IMR-90 (cell line): ENCODE results near the gene ITGAE. TPM values are rescaled to one million over a fixed set of nuclear protein-coding genes. Genes with fewer than 3 reads are reported as not detected.

Source experiments
- ATAC-seq: fragments of 200-7000 bp; cut with Tn5 transposase; 2 replicates; pipeline ENCODE4 v1.9.1; 2020; ENCODE audit warnings: low read depth, mild to moderate bottlenecking, moderate library complexity
- BruUV-seq: library from RNA; stranded (reverse); fragments of 400-500 nt; replicated peaks from 2 replicates; lab custom pipeline; 2021; lab: Mats Ljungman, UMichigan
- CTCF ChIA-PET: fragments of 300-600 bp; formaldehyde crosslinking; extraction: SDS; loops from one replicate; lab custom pipeline; 2021; ENCODE audit warnings: antibody characterized with exemption; lab: Yijun Ruan, JAX
- POLR2A ChIA-PET: fragments of 300-600 bp; sonication (Branson Sonifier 250); formaldehyde crosslinking; loops from one replicate; lab custom pipeline; 2022; ENCODE audit warnings: antibody characterized with exemption; ENCODE audit not compliant: unreplicated experiment; lab: Charles Lee
- DNase-seq: peaks from one replicate; pipeline ENCODE4 v3.0.0; 2013
- H2AFZ ChIP-seq: replicated peaks from 2 replicates; pipeline ENCODE3; 2013; ENCODE audit warnings: low read length, mild to moderate bottlenecking; ENCODE audit not compliant: poor library complexity
- H2AK5ac ChIP-seq: 2 replicates; pipeline ENCODE4 v1.6.1; 2013; ENCODE audit warnings: low read depth, low read length, inconsistent platforms
- H2AK9ac ChIP-seq: replicated peaks from 2 replicates; pipeline ENCODE3; 2013; ENCODE audit warnings: mild to moderate bottlenecking, low read depth, low read length, moderate library complexity; ENCODE audit not compliant: poor library complexity
- H2BK120ac ChIP-seq: 2 replicates; pipeline ENCODE4 v1.6.1; 2013; ENCODE audit warnings: low read depth, low read length, inconsistent platforms
- H2BK15ac ChIP-seq: 3 replicates; pipeline ENCODE4 v1.6.1; 2013; ENCODE audit warnings: low read depth, low read length, inconsistent platforms
- H2BK20ac ChIP-seq: 2 replicates; pipeline ENCODE4 v1.6.1; 2013; ENCODE audit warnings: low read depth, mild to moderate bottlenecking, inconsistent platforms, low read length, moderate library complexity
- H2BK5ac ChIP-seq: 2 replicates; pipeline ENCODE4 v1.6.1; 2013; ENCODE audit warnings: mild to moderate bottlenecking, low read depth, low read length, inconsistent platforms; ENCODE audit not compliant: poor library complexity, severe bottlenecking
- H3K14ac ChIP-seq: replicated peaks from 2 replicates; pipeline ENCODE4 v1.6.1; 2013; ENCODE audit warnings: low read depth, low read length, inconsistent platforms
- H3K18ac ChIP-seq: 2 replicates; pipeline ENCODE4 v1.6.1; 2013; ENCODE audit warnings: low read depth, low read length, control low read depth
- H3K23ac ChIP-seq: 2 replicates; pipeline ENCODE4 v1.6.1; 2013; ENCODE audit warnings: low read depth, low read length, inconsistent platforms
- H3K27ac ChIP-seq: 2 replicates; pipeline ENCODE4 v1.5.1; 2013; ENCODE audit warnings: mild to moderate bottlenecking, control low read depth, low read length; ENCODE audit not compliant: insufficient read depth
- H3K27me3 ChIP-seq: 2 replicates; pipeline ENCODE4 v1.6.1; 2013; ENCODE audit warnings: low read length; ENCODE audit not compliant: control insufficient read depth, insufficient read depth
- H3K36me3 ChIP-seq: 2 replicates; pipeline ENCODE4 v1.6.1; 2013; ENCODE audit warnings: low read length, mixed read lengths; ENCODE audit not compliant: control insufficient read depth, insufficient read depth
- H3K4ac ChIP-seq: 2 replicates; pipeline ENCODE4 v1.6.1; 2013; ENCODE audit warnings: low read depth, low read length, inconsistent platforms
- H3K4me1 ChIP-seq: 2 replicates; pipeline ENCODE4 v1.6.1; 2013; ENCODE audit warnings: low read length, mixed read lengths; ENCODE audit not compliant: control insufficient read depth, insufficient read depth
- H3K4me2 ChIP-seq: 2 replicates; pipeline ENCODE4 v1.6.1; 2013; ENCODE audit warnings: low read depth, mild to moderate bottlenecking, control low read depth, low read length, moderate library complexity
- H3K4me3 ChIP-seq: 2 replicates; pipeline ENCODE4 v1.5.1; 2013; ENCODE audit warnings: low read depth, mild to moderate bottlenecking, control low read depth, low read length, moderate library complexity; ENCODE audit not compliant: insufficient read depth
- H3K56ac ChIP-seq: 2 replicates; pipeline ENCODE4 v1.6.1; 2013; ENCODE audit warnings: low read length, inconsistent platforms; ENCODE audit not compliant: insufficient read depth; ENCODE audit errors: extremely low read depth
- H3K79me1 ChIP-seq, 2 experiments: 2 replicates each; pipeline ENCODE4 v1.6.1; 2013; ENCODE audit warnings: low read length in 2 of 2, inconsistent platforms in 1 of 2, low read depth in 1 of 2
- H3K9ac ChIP-seq: 2 replicates; pipeline ENCODE4 v1.6.1; 2013; ENCODE audit warnings: low read depth, low read length, control low read depth
- H3K9me1 ChIP-seq: 2 replicates; pipeline ENCODE4 v1.6.1; 2013; ENCODE audit warnings: low read length, inconsistent platforms; ENCODE audit not compliant: insufficient read depth
- H3K9me3 ChIP-seq: 2 replicates; pipeline ENCODE4 v1.6.1; 2013; ENCODE audit warnings: low read length; ENCODE audit not compliant: control insufficient read depth, insufficient read depth
- H4K20me1 ChIP-seq: 2 replicates; pipeline ENCODE4 v1.6.1; 2013; ENCODE audit warnings: low read length, inconsistent platforms; ENCODE audit not compliant: insufficient read depth
- H4K5ac ChIP-seq: 2 replicates; pipeline ENCODE4 v1.6.1; 2013; ENCODE audit warnings: mild to moderate bottlenecking, low read depth, low read length, control low read depth
- H4K8ac ChIP-seq, 2 experiments: 2 replicates each; pipeline ENCODE4 v1.6.1; 2013; ENCODE audit warnings: low read depth in 2 of 2, low read length in 2 of 2, control low read depth in 1 of 2, inconsistent platforms in 1 of 2
- H4K91ac ChIP-seq: 2 replicates; pipeline ENCODE4 v1.6.1; 2013; ENCODE audit warnings: low read depth, low read length, inconsistent platforms; ENCODE audit not compliant: insufficient read depth
- BHLHE40 ChIP-seq: fragments of 150-350 bp; IDR thresholded peaks from 2 replicates; pipeline ENCODE4 v1.6.1; 2016; ENCODE audit warnings: mild to moderate bottlenecking, low read depth, low read length
- CEBPB ChIP-seq: IDR thresholded peaks from 2 replicates; pipeline ENCODE4 v1.6.1; 2012; ENCODE audit warnings: low read depth, low read length, improper control_type of control experiment
- CHD1 ChIP-seq: IDR thresholded peaks from 2 replicates; pipeline ENCODE4 v1.6.1; 2012; ENCODE audit warnings: low read depth, low read length, improper control_type of control experiment
- CTCF ChIP-seq: conservative IDR thresholded peaks from 2 replicates; pipeline ENCODE4 v1.5.1; 2012; ENCODE audit warnings: mild to moderate bottlenecking, low read depth, low read length, improper control_type of control experiment
- ELK1 ChIP-seq: fragments of 150-350 bp; IDR thresholded peaks from 2 replicates; pipeline ENCODE4 v1.6.1; 2016; ENCODE audit warnings: low read depth, mild to moderate bottlenecking, low read length, moderate library complexity, borderline replicate concordance
- FOS ChIP-seq: fragments of 150-350 bp; IDR thresholded peaks from 2 replicates; pipeline ENCODE4 v1.6.1; 2016; ENCODE audit warnings: low read depth, low read length
- MAFK ChIP-seq: IDR thresholded peaks from 2 replicates; pipeline ENCODE4 v1.6.1; 2012; ENCODE audit warnings: low read depth, low read length, improper control_type of control experiment
- MAZ ChIP-seq: IDR thresholded peaks from 2 replicates; pipeline ENCODE4 v1.6.1; 2012; ENCODE audit warnings: low read depth, mild to moderate bottlenecking, low read length, improper control_type of control experiment, moderate library complexity, borderline replicate concordance
- MXI1 ChIP-seq: IDR thresholded peaks from 2 replicates; pipeline ENCODE4 v1.6.1; 2012; ENCODE audit warnings: low read depth, mild to moderate bottlenecking, low read length, moderate library complexity, borderline replicate concordance
- NFE2L2 ChIP-seq: fragments of 150-350 bp; IDR thresholded peaks from 2 replicates; pipeline ENCODE4 v1.6.1; 2016; ENCODE audit warnings: low read depth, mild to moderate bottlenecking, low read length
- POLR2A ChIP-seq: IDR thresholded peaks from 2 replicates; pipeline ENCODE4 v1.6.1; 2012; ENCODE audit warnings: mild to moderate bottlenecking, low read depth, low read length
- RAD21 ChIP-seq: IDR thresholded peaks from 2 replicates; pipeline ENCODE4 v1.6.1; 2012; ENCODE audit warnings: low read length, improper control_type of control experiment
- RCOR1 ChIP-seq: IDR thresholded peaks from 2 replicates; pipeline ENCODE4 v1.6.1; 2012; ENCODE audit warnings: mild to moderate bottlenecking, low read length, improper control_type of control experiment; ENCODE audit not compliant: insufficient replicate concordance
- RFX5 ChIP-seq: IDR thresholded peaks from 2 replicates; pipeline ENCODE4 v1.8.0; 2012; ENCODE audit warnings: low read depth, mild to moderate bottlenecking, low read length, moderate library complexity
- SMC3 ChIP-seq: fragments of 150-350 bp; IDR thresholded peaks from 2 replicates; pipeline ENCODE4 v1.6.1; 2016; ENCODE audit warnings: low read depth, mild to moderate bottlenecking, antibody characterized with exemption, low read length, moderate library complexity
- USF2 ChIP-seq: fragments of 150-350 bp; IDR thresholded peaks from 2 replicates; pipeline ENCODE4 v1.6.1; 2017; ENCODE audit warnings: mild to moderate bottlenecking, antibody characterized with exemption, low read length, low read depth
- WGBS, 2 experiments: methylation state at CpG; one replicate each; pipeline versions ENCODE4 v1.1.5 to v1.1.7; 2013; ENCODE audit warnings: missing lambda C conversion rate in 2 of 2; ENCODE audit not compliant: insufficient read length in 1 of 2; ENCODE audit errors: extremely low coverage in 2 of 2; 5-methylcytosine and 5-hydroxymethylcytosine counted together
- dilution Hi-C: fragments of 300-500 bp; cut with HindIII; formaldehyde crosslinking; loops from one replicate; pipeline ENCODE4 v1.14.3; 2018; ENCODE audit warnings: low sequenced_read_pairs; ENCODE audit not compliant: unreplicated experiment
- in situ Hi-C: fragments of 300-500 bp; cut with MboI; formaldehyde crosslinking; loops from 3 replicates; pipeline ENCODE4 v1.14.3; 2019; ENCODE audit warnings: low sequenced_read_pairs, inconsistent platforms, mixed read lengths
- intact Hi-C: fragments of 100-400 bp; cut with micrococcal nuclease; formaldehyde crosslinking; loops from 2 replicates; pipeline ENCODE4 v1.10.0; 2022
- polyA plus RNA-seq, 3 experiments: library from polyadenylated mRNA; depleted of rRNA; stranded (reverse); fragments of >200 nt; gene quantifications; 2 replicates each; pipeline ENCODE4 v1.2.3, GENCODE V29; 2012; ENCODE audit warnings: low replicate concordance in 1 of 3
- total RNA-seq: library from RNA; depleted of rRNA; stranded (reverse); fragments of >200 nt; gene quantifications from 2 replicates; pipeline ENCODE4 v1.2.3, GENCODE V29; 2012

The ITGAE gene
- total and polyA plus RNA-seq, 2 of the 4 experiments (the other 2 are of a cell fraction), result 54.1 to 60.8 TPM

- H3K36me3 ChIP-seq, result no peaks in the 10 kb centered on the region
- no peak overlapping the region for H3K14ac ChIP-seq
- no peak overlapping the region for H3K27ac ChIP-seq
- POLR2A ChIA-PET, result no interaction called here
- H3K23ac ChIP-seq, result no peak overlapping the region
- DNase-seq, result no peak
- no peak overlapping the region for H2BK5ac ChIP-seq
- no peak overlapping the region for H2BK15ac ChIP-seq
- no TSS peak for BruUV-seq
- CTCF ChIA-PET, result no interaction called here
- no peak overlapping the region for H4K5ac ChIP-seq
- no peak overlapping the region for H2BK20ac ChIP-seq
- H3K4me3 ChIP-seq, result no peak overlapping the region
- H3K79me1 ChIP-seq, result no peaks in the 10 kb centered on the region
- no peak overlapping the region for H3K4me2 ChIP-seq
- dilution Hi-C loops, result no loop called here
- no CpG with 5 or more reads among the region's 8 CpGs for WGBS, 2 experiments
- peaks cover 4% of the 10 kb centered on the region; the same call in 1 of the 2 replicates for H3K9me1 ChIP-seq
- peaks cover 7% of the 10 kb centered on the region for H3K9me3 ChIP-seq
- intact Hi-C loops, result no loop called here
- peaks cover 9% of the 10 kb centered on the region; the same call in 1 of the 2 replicates for H3K4me1 ChIP-seq
- no peaks in the 10 kb centered on the region for H4K20me1 ChIP-seq
- no peaks in the 10 kb centered on the region; the same call in 1 of the 2 replicates for H3K27me3 ChIP-seq
- H2AK5ac ChIP-seq, result no peak overlapping the region
- no peak overlapping the region for H2BK120ac ChIP-seq
- no peak overlapping the region for H3K4ac ChIP-seq
- TF ChIP-seq POLR2A (no peak), BHLHE40 (no peak), USF2 (no peak), MAFK (no peak), CTCF (no peak), NFE2L2 (no peak), RAD21 (no peak), RCOR1 (no peak), RFX5 (no peak), FOS (no peak), CEBPB (no peak), MAZ (no peak), ELK1 (no peak), MXI1 (no peak), CHD1 (no peak), SMC3 (no peak)
- no peak overlapping the region for H4K8ac ChIP-seq
- in situ Hi-C loops, result no loop called here
- no peak overlapping the region for H3K56ac ChIP-seq
- H2AK9ac ChIP-seq, result no peak overlapping the region
- no peak overlapping the region for H3K18ac ChIP-seq
- no peak overlapping the region for H2AFZ ChIP-seq
- no peak overlapping the region for H3K9ac ChIP-seq
- H4K91ac ChIP-seq, result no peak overlapping the region
- ATAC-seq, result no peak
These were observed 30.5 kb downstream of the ITGAE start for GRCh38 chr17:3770466-3770865.
